ENCODE measurements around the gene TBC1D5.

DNA sequence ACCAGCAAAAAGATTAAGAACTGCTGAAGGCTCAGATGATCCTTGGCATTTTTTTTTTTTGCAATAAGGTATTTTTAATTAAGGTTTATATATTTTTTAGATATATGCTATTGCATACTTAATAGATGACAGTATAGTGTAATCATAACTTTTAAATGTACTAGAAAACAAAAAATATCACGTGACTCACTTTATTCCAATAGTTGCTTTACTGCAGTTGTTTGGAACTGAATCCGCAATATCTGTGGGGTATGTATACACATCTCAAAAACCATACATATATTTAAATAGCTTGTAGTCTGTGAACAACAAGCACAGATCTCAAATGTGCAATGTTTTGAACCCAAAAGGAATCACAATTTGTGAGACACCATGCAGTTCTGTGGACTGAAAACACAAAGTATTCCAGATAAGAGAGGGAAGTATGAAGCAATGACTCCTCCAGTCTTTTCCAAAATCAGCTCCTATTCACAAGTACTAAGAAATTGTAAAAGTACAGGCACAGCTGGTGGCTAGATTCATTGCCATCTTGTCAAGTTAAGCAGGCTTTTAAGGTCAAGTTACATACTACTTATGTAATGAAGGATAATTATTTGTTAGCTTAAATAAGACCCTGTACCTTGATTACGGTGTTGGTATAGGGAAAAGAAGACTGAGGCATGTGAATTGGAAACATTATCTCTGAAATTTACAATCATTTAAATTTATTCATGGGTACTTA is 331.1 kb downstream of the TBC1D5 start:
- TF ChIP-seq, protein P1, sequence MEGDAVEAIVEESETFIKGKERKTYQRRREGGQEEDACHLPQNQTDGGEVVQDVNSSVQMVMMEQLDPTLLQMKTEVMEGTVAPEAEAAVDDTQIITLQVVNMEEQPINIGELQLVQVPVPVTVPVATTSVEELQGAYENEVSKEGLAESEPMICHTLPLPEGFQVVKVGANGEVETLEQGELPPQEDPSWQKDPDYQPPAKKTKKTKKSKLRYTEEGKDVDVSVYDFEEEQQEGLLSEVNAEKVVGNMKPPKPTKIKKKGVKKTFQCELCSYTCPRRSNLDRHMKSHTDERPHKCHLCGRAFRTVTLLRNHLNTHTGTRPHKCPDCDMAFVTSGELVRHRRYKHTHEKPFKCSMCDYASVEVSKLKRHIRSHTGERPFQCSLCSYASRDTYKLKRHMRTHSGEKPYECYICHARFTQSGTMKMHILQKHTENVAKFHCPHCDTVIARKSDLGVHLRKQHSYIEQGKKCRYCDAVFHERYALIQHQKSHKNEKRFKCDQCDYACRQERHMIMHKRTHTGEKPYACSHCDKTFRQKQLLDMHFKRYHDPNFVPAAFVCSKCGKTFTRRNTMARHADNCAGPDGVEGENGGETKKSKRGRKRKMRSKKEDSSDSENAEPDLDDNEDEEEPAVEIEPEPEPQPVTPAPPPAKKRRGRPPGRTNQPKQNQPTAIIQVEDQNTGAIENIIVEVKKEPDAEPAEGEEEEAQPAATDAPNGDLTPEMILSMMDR (conservative IDR thresholded peaks at IDR 0.05), result no peak
- no peak for TF ChIP-seq ZFX (IDR thresholded peaks at IDR 0.05)
